Right atrium auricular region (tissue), 2 donors: ENCODE measurements around the gene DCAF15. TPM values are rescaled to one million over a fixed set of nuclear protein-coding genes. Genes with fewer than 3 reads are reported as not detected.

Experiments
- DNase-seq: peaks from one replicate; pipeline ENCODE4 v3.0.0-alpha.2; 2019; ENCODE audit warnings: low spot score
- H3K27ac ChIP-seq, 2 donors: fragments of 200-600 bp; sonication (generic); 1 replicate in 1 of 2; 2 replicates in 1 of 2; pipeline ENCODE4 v1.5.1; 2016 to 2019
- H3K27me3 ChIP-seq, 2 donors: fragments of 200-600 bp; sonication (generic); one replicate each; pipeline versions ENCODE4 v1.5.1 to v1.6.0; 2017 to 2019
- H3K36me3 ChIP-seq: fragments of 200-600 bp; sonication (generic); one replicate; pipeline ENCODE4 v1.5.1; 2016
- H3K4me1 ChIP-seq, 2 donors: fragments of 200-600 bp; sonication (generic); one replicate each; pipeline versions ENCODE4 v1.5.1 to v1.6.0; 2017 to 2019
- H3K4me3 ChIP-seq, 2 donors: fragments of 200-600 bp; sonication (generic); 1 replicate in 1 of 2; 2 replicates in 1 of 2; pipeline ENCODE4 v1.5.1; 2017 to 2019; ENCODE audit warnings: mild to moderate bottlenecking in 1 of 2, moderate library complexity in 1 of 2
- H3K9me3 ChIP-seq, 2 donors: fragments of 200-600 bp; sonication (generic); one replicate each; pipeline ENCODE4 v1.5.1; 2019
- total RNA-seq, 2 donors: library from RNA; depleted of rRNA; stranded (reverse); fragments of >200 nt; gene quantifications; one replicate each; pipeline ENCODE4 v1.1.0, GENCODE V29; 2016
- TF ChIP-seq, protein P1 (sequence below), 2 donors: fragments of 200-600 bp; sonication (generic); IDR thresholded peaks; one replicate each; pipeline ENCODE4 v1.5.1; 2019; ENCODE audit warnings: antibody characterized with exemption in 2 of 2

DCAF15 gene
- total RNA-seq, 2 donors from 2014 or later = 10.6 to 12.2 TPM

DNA sequence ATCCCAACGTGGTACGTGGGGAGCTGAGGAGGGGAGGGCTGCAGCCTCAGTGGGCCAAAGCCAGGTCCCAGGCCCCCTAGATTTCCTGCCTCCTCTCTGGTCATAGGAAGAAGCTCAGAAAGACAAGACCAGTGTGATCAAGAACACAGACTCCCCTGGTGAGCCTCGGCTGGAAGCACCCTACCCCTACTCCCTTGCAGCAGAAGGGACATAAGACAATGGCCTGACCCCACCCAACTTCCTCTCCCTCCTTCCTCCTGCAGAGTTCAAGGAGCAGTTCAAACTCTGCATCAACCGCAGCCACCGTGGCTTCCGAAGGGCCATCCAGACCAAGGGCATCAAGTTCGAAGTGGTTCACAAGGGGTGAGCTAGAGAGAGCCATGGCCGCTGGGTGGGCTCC lies 25.6 kb upstream of the DCAF15 start:
- Histone ChIP-seq H3K27ac (no peak overlapping the region), H3K4me1 (no peaks in the 10 kb centered on the region), H3K36me3 (peaks cover 44% of the 10 kb centered on the region), H3K27me3 (no peaks in the 10 kb centered on the region), H3K4me3 (no peak overlapping the region), H3K9me3 (no peaks in the 10 kb centered on the region)
- TF ChIP-seq, protein P1, sequence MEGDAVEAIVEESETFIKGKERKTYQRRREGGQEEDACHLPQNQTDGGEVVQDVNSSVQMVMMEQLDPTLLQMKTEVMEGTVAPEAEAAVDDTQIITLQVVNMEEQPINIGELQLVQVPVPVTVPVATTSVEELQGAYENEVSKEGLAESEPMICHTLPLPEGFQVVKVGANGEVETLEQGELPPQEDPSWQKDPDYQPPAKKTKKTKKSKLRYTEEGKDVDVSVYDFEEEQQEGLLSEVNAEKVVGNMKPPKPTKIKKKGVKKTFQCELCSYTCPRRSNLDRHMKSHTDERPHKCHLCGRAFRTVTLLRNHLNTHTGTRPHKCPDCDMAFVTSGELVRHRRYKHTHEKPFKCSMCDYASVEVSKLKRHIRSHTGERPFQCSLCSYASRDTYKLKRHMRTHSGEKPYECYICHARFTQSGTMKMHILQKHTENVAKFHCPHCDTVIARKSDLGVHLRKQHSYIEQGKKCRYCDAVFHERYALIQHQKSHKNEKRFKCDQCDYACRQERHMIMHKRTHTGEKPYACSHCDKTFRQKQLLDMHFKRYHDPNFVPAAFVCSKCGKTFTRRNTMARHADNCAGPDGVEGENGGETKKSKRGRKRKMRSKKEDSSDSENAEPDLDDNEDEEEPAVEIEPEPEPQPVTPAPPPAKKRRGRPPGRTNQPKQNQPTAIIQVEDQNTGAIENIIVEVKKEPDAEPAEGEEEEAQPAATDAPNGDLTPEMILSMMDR (IDR thresholded peaks at IDR 0.05) = no peak
- DNase-seq = no peak

DNA sequence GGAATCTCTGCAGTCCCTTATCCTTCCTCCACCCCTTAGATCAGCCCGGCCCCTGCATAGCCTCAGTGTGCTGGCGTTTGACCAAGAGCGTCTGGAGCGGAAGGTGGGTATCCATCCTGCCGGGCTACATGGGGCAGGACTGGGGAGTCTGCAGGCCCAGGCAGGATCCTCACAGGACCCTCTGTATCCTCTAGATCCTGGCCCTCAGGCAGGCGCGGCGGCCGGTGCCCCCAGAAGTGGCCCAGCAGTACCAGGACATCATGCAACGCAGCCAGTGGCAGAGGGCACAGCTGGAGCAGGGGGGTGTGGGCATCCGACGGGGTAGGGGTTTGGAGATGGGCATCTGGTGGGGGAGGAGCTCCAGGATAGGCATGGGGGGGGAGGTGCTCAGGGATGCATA lies 23.0 kb upstream of the DCAF15 start:
- TF ChIP-seq, protein P1 (IDR thresholded peaks at IDR 0.05) = no peak
- Histone ChIP-seq H3K4me1 (no peaks in the 10 kb centered on the region), H3K27ac (no peak overlapping the region), H3K27me3 (no peaks in the 10 kb centered on the region), H3K4me3 (no peak overlapping the region), H3K9me3 (no peaks in the 10 kb centered on the region), H3K36me3 (peaks cover 19% of the 10 kb centered on the region)
- no peak for DNase-seq

- no peak for DNase-seq
- no peaks in the 10 kb centered on the region for H3K27me3 ChIP-seq
- no peak overlapping the region for H3K27ac ChIP-seq
- no peak overlapping the region for H3K4me3 ChIP-seq
- H3K4me1 ChIP-seq = no peaks in the 10 kb centered on the region
- H3K9me3 ChIP-seq = no peaks in the 10 kb centered on the region
- peaks cover 13% of the 10 kb centered on the region for H3K36me3 ChIP-seq
- TF ChIP-seq, protein P1 (IDR thresholded peaks at IDR 0.05) = no peak
These were observed 22.4 kb upstream of the DCAF15 start for GRCh38 chr19:13929956-13930355.

- DNase-seq = no peak
- Histone ChIP-seq H3K9me3 (no peaks in the 10 kb centered on the region), H3K4me3 (no peak overlapping the region), H3K36me3 (peaks cover 10% of the 10 kb centered on the region), H3K4me1 (no peaks in the 10 kb centered on the region), H3K27ac (no peak overlapping the region), H3K27me3 (no peaks in the 10 kb centered on the region)
- TF ChIP-seq, protein P1 (IDR thresholded peaks at IDR 0.05) = no peak
These were observed 21.9 kb upstream of the DCAF15 start for GRCh38 chr19:13930402-13930801.

GRCh38 chr19:13931391-13932148 lies 20.7 kb upstream of the DCAF15 start:
- Histone ChIP-seq H3K4me1 (no peaks in the 10 kb centered on the region), H3K27me3 (peaks cover 0 to 7% of the 10 kb centered on the region in 2 donors), H3K4me3 (no peak overlapping the region), H3K9me3 (no peaks in the 10 kb centered on the region), H3K36me3 (peaks cover 9% of the 10 kb centered on the region), H3K27ac (no peak overlapping the region)
- TF ChIP-seq, protein P1 (IDR thresholded peaks at IDR 0.05) = no peak
- no peak for DNase-seq
